ENCODE measurements around the gene ADGRB3.
A peak's percentile ranks its signal among the peaks of the same experiment; 100 is the strongest.

ADGRB3 gene

GRCh38 chr6:69128411-69128810, 493.3 kb downstream of the ADGRB3 start:
- DNase-seq (ENCODE audit: low spot score): no peak

GRCh38 chr6:69129046-69129445, 494.0 kb downstream of the ADGRB3 start:
- no peak for DNase-seq (ENCODE audit: low spot score)

GRCh38 chr6:69135927-69136326, 500.8 kb downstream of the ADGRB3 start:
- DNase-seq (ENCODE audit: low spot score): no peak

- no peak for DNase-seq (ENCODE audit: low spot score)
Measured at GRCh38 chr6:69138148-69138547, 503.1 kb downstream of the ADGRB3 start.

GRCh38 chr6:69138893-69139494, 503.9 kb downstream of the ADGRB3 start:
- no peak for DNase-seq (ENCODE audit: low spot score)

DNA sequence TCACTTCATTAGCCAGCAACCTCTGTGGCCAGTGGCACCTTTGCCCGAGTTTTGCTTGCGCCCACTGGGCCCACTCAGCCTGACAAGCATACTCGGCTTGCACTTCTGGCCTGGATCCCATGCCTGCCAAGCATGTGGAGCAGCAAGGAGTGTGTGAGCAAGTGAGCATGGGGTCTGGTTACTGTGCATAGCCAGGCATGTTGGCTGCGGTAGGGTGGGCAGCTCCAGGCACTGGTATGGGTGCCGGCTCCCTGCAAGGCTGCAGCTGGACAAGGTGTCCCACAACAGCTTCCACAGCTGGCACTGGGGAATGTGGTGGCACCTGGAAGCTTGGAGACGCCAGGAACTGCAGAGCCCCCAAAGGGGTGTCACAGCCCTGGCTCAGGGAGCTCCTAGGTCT, 510.0 kb downstream of the ADGRB3 start:
- no peak for DNase-seq (ENCODE audit: low spot score)

GRCh38 chr6:69146385-69146784, 511.3 kb downstream of the ADGRB3 start:
- DNase-seq (ENCODE audit: low spot score): no peak

- no peak for DNase-seq (ENCODE audit: low spot score)
Measured at GRCh38 chr6:69155467-69155866, 520.4 kb downstream of the ADGRB3 start.

GRCh38 chr6:69162811-69163210, 527.7 kb downstream of the ADGRB3 start:
- DNase-seq (ENCODE audit: low spot score): no peak

DNA sequence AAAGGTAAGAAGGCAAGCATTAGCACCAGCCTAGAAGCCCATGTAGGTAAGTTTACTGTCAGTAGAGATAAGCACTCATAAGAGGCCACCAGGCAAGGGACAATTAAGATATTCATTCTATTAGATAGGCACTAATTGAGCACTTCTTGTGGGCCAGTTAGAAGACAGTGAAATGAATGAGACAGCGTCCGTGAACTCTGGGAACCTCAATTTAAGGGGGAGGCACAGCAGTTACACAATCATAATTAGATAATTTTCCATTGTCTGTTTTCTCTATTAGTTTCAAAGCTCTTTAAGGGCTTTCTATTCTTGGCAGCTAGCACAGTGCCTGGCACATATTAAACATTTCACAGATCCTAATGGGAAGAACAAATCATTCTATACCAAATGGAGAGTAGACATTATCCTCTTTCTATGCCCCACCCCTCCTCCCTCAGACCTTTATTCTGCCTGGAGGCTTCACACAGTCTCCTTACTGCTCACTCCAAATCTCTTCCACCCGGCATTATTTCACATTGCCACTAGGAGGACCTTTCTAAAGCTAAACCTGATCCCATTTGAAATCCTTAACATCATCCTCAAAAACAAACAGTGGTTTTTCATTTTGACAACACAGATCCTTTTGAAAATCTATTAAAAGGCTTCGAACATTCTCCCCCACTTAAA, 529.6 kb downstream of the ADGRB3 start:
- DNase-seq (ENCODE audit: low spot score): no peak

- DNase-seq (ENCODE audit: low spot score): no peak
Measured at GRCh38 chr6:69179681-69180080, 544.6 kb downstream of the ADGRB3 start.

- no peak for DNase-seq (ENCODE audit: low spot score)
Measured at GRCh38 chr6:69180361-69181067, 545.4 kb downstream of the ADGRB3 start.

- no peak for DNase-seq (ENCODE audit: low spot score)
Measured at GRCh38 chr6:69181964-69182363, 546.9 kb downstream of the ADGRB3 start.

- DNase-seq (ENCODE audit: low spot score): no peak
Measured at GRCh38 chr6:69185276-69185675, 550.2 kb downstream of the ADGRB3 start.

- DNase-seq (ENCODE audit: low spot score): no peak
Measured at GRCh38 chr6:69202768-69203167, 567.7 kb downstream of the ADGRB3 start.

DNA sequence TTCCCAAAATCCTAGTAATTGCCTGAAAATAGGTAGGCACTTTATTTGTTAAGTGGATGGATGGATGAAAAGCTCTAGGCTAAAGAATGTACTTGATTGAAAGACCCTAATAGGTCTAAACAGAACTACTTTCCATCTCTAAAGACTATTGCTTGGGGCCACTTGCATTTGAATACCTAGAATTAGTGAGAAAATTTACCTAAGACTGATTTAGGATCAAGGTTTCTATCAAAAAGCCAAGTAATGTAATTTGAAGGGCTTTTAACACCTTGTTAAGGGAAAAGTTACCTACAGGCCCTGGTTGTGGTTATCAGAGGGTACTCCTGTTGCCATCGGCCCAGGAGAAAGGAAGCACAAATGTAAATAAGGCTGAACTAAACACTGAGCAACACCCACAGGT, 581.0 kb downstream of the ADGRB3 start:
- no peak for DNase-seq (ENCODE audit: low spot score)

- no peak for DNase-seq (ENCODE audit: low spot score)
Measured at GRCh38 chr6:69217343-69217742, 582.3 kb downstream of the ADGRB3 start.

DNA sequence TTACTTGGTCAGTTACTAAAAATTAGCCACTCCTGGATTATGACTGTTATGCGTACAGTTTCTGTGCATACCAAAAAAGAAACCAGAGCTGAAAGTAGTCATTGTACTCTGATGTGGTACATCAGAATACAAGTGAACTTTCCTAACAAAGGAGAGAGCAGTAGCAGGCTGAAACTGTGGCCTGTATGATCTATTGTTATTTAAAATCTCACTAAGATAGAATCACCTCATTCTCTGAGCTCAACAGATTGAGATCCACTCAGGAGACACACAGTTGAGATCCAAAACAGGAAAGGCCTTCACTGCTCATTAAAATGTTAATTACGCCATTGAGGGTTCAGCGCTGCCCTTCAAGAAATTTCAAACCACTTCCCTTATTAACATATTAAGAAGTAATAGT, 585.3 kb downstream of the ADGRB3 start:
- no peak for DNase-seq (ENCODE audit: low spot score)

DNA sequence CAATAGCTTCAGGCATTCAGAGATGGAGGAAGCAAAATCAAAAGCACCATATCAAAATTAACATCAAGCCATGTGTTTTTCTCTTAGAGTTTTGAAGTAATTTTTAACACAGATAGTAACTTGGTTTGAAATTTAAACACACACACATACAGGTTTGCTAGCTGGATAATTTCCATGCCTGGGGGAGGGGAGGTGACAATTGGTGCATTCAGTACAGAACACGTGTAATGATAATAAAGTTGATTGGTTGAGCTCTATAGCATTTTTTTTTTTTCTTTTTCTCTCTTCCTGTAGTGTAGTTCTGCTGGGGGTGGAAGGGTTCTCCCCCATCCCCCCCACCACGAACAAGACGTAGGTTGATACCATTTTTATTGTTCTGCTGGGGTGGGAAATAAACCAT, 596.9 kb downstream of the ADGRB3 start:
- no peak for DNase-seq (ENCODE audit: low spot score)

DNA sequence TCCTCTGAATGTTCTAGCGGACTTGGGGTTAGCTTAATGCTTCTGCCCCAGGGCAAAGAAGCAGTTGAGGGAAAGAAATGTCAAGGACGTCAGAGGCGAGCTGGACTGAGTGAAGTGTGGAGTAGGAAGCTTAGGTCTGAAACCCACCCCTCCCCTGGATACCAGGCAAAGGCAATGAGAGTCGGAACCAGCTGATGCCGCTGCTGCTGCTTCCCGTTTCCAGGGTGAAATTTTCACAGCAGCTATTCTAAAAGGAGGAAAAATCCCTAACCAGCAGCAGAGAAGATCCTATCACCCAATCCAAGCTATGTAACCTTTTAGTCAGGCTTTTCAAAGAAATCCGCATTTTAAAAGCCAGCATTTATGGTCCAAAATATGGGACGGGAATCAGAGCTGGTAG, 597.4 kb downstream of the ADGRB3 start:
- no peak for DNase-seq (ENCODE audit: low spot score)

- DNase-seq (ENCODE audit: low spot score): peak; percentile 89
Measured at GRCh38 chr6:69232911-69233448, 597.9 kb downstream of the ADGRB3 start.

GRCh38 chr6:69238067-69238466, 603.0 kb downstream of the ADGRB3 start:
- no peak for DNase-seq (ENCODE audit: low spot score)

GRCh38 chr6:69246983-69247382, 611.9 kb downstream of the ADGRB3 start:
- no peak for DNase-seq (ENCODE audit: low spot score)
